Hematopoietic multipotent progenitor cell treated with erythropoietin and hydrocortisone succinate and interleukin-3 and kit ligand, for 15 days (in vitro differentiated cells): ENCODE data around the gene VPS11.
A peak's percentile ranks its signal among the peaks of the same experiment; 100 is the strongest.

ENCODE experiments used
- DNase-seq: peaks from one replicate; pipeline ENCODE4 v3.0.0-alpha.2; 2015; ENCODE audit warnings: low spot score

Gene VPS11

DNA sequence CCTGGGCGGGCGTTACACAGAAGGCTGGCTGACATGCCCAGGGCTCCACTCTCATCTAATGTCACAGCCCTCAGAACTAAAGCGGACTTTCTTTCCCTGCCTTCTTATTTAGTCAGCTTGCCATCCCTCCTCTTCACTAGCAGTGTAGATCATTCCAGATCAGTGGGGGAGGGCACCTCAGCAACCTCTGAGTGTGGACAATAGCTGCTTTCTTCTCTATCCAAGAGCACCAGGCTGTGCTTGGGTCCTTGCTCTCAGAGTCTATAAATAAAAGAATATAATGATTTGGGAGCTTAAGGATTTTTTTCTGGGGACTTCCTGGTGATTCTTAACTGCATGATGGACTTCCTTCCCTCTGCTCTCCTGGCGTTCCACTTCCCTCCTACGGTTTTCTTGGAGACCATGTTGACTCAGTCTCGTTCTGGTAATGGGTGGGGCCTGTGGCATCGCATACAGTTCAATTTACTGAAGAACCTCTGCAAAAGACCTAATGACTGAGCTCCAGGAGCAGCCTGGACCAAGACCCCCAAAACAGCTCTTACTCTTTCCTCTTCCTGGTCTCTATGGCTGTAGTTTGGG is 14.2 kb downstream of the VPS11 start:
- no peak for DNase-seq

DNA sequence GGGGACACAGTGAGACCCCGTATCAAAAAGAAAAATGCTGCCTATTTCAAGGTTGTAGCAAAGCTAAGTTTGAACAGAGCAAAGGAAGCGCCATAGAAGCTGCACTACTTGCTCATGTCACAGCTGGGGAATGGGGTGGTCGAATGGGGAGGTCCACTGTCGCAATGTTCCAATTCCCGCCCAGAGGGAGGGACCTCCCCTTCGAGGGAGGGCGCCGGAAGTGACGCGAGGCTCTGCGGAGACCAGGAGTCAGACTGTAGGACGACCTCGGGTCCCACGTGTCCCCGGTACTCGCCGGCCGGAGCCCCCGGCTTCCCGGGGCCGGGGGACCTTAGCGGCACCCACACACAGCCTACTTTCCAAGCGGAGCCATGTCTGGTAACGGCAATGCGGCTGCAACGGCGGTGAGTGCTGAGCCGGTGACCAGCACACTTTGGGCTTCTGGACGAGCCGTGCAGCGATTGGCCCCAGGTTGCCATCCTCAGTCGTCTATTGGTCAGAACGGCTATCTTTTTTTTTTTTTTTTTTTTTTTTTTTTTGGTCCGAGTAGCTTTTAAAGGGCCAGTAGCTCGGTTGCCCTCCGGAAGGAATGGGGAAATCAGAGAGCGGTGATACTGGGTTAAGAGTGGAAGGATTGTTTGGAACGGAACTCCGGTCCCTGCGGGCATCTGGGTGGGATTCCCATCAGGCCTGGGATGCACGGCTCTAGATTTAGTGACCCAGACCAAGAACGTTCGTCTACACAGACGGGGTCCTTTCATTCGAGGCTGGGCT is 17.2 kb downstream of the VPS11 start, which contains the start of gene HMBS:
TSS of gene HMBS (plus strand) at position 219 of the 774 bp plus-strand sequence. CDS start at position 372, 153 bp downstream.
- peak; percentile 95 for DNase-seq

DNA sequence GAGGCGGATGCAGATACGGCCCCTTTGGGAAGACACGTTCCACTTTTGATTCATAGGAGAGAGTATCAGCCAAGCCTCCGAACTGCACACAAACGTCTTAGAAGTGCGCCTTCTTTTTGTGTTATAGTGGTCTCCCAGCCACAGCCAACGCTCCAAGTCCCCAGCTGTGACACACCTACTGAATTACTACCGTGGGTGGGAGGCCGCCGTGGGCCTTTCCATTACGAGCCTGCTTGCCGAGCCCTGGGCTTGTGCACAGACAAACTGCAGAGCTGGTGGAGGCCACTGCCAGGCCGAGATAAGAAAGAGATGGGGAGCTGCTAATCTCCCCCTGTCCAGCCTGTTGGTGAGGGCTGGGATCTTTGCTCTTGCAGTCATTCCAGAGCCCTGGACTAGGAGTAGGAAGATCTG is 17.8 kb downstream of the VPS11 start:
- peak; percentile 91 for DNase-seq

DNA sequence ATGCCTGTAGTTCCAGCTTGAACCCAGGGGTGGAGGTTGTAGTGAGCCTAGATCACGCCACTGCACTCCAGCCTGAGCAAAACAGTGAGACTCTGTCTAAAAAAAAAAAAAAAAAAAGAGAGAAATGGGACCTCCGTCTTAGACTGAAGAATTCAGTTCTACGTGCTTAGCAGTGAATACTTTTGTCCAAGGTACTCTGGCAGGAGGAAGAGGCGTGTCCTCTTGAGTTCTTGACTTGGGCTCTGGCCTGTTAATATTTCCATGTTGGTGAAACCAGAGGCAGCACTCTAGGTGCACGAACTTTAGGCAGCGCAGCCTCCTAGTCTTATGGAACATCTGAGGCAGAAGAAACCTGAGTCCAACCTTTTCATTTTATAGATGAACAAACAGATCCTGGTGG is 19.5 kb downstream of the VPS11 start:
- peak; percentile 74 for DNase-seq

DNA sequence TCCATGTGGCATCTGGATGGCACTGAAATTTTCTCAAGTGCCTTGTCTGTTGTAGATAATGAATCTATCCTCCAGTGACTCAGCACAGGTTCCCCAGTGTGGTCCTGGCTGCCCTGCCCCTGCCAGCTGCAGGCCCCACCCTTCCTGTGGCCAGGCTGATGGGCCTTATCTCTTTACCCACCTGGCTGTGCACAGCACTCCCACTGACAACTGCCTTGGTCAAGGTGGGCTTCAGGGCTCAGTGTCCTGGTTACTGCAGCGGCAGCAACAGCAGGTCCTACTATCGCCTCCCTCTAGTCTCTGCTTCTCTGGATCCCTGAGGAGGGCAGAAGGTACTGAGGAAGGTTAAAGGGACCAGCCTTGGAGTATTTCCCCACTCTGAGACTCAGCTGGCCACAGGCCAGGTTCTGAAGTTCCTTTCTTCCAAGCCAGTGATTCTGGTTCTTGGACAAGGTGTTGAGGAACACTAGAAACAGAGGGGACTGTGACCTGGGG is 20.2 kb downstream of the VPS11 start:
- DNase-seq, result peak; percentile 98

DNA sequence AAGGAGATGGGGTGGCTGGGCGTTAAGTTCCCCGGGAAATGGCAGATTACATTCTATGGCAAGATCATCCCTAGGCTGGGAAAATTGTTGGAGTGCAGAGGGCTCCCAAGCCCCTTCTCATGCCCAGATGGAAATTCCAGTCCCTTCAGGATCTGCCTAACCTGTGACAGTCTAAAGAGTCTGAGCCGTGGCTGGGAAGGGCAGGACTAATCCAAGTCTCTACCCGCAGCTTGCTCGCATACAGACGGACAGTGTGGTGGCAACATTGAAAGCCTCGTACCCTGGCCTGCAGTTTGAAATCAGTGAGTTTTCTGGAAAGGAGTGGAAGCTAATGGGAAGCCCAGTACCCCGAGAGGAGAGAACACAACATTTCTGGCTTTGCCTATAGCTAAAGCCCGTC is 20.8 kb downstream of the VPS11 start:
- DNase-seq, result peak; percentile 50

DNA sequence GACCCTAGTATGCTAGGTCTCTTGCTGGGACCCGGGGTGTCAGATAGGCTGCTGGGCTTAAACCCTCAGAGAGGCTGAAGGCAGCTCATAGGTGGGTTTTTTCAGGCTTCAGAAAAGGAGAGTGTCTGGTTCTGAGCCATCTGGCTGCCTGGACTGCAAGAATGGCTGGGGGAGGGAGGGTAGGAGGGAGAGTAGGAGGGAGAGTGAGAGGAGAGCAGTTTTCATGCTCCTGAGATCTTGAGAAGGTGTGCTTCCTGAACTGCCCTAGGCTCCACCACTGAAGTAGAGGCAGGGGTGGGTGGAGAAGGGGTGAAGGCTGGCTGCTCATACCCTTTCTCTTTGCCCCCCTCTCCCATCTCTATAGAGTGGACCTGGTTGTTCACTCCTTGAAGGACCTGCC is 21.7 kb downstream of the VPS11 start:
- peak; percentile 60 for DNase-seq

DNA sequence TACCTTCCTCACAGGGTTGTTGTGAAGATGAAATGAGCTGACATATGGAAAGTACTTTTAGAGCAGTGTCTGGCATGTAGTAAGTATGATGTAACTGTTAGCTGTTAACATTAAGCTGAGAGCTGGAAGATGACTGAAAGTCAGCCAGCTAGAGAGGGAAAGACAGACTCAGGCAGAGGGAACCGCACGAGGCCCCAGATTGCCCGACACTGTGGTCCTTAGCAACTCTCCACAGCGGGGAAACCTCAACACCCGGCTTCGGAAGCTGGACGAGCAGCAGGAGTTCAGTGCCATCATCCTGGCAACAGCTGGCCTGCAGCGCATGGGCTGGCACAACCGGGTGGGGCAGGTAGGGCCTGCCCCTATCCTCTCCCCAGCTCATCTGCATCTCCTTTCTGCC is 23.6 kb downstream of the VPS11 start:
- peak; percentile 50 for DNase-seq

DNA sequence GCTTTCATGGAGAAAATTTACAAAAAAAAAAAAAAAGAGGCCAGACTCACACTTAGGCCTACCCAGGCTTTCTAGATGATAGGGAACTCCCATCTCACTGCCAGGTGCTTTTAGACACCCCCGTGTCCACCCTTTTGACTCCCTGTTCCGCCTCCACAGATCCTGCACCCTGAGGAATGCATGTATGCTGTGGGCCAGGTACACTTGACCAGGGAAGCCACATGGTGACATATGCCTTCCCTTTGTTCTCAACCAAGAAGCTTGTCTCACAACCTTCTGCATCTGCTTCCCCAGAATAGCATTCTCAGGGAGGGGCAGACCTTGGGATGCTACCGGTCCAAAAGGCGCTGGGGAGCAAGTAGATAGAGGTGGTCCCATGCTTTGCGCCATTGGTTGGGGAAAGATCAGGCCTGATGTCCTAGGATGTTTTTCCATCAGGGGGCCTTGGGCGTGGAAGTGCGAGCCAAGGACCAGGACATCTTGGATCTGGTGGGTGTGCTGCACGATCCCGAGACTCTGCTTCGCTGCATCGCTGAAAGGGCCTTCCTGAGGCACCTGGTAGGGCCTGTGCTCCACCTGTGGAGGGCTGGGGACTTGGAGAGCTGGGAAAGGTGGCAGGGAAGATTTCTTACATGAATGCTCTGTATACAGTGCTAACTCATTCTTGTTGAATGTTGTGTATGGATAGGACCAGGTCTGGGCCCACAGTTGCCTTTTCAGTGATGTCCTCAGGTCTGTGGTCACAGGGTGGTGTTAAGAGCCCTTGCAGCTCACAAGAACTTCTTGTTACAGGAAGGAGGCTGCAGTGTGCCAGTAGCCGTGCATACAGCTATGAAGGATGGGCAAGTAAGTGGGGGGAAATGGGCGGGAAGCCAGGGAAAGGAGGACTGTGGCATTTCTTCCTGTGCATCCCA is 24.6 kb downstream of the VPS11 start:
- peak; percentile 56 for DNase-seq

DNA sequence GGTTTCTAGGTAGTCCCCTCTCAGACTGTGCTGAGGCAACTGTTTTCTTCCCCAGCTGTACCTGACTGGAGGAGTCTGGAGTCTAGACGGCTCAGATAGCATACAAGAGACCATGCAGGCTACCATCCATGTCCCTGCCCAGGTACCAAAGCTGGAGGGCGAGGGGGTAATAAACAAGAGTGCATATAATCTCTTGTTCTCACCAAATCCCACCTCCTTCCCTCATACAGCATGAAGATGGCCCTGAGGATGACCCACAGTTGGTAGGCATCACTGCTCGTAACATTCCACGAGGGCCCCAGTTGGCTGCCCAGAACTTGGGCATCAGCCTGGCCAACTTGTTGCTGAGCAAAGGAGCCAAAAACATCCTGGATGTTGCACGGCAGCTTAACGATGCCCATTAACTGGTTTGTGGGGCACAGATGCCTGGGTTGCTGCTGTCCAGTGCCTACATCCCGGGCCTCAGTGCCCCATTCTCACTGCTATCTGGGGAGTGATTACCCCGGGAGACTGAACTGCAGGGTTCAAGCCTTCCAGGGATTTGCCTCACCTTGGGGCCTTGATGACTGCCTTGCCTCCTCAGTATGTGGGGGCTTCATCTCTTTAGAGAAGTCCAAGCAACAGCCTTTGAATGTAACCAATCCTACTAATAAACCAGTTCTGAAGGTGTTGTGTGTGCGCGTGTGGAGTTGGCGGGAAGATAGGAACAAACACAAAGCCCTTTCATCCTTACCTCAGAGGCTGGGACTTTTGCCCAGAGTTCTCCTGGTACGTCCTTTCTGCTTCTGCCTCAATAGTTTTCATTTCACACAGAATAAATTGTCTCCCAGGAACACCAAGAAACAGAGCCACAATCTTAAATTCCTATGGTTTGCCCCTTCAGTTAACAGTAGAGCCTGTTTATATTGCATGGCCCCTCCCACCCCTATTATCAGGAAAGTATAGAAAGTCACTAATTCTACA is 25.5 kb downstream of the VPS11 start:
- DNase-seq, result no peak

DNA sequence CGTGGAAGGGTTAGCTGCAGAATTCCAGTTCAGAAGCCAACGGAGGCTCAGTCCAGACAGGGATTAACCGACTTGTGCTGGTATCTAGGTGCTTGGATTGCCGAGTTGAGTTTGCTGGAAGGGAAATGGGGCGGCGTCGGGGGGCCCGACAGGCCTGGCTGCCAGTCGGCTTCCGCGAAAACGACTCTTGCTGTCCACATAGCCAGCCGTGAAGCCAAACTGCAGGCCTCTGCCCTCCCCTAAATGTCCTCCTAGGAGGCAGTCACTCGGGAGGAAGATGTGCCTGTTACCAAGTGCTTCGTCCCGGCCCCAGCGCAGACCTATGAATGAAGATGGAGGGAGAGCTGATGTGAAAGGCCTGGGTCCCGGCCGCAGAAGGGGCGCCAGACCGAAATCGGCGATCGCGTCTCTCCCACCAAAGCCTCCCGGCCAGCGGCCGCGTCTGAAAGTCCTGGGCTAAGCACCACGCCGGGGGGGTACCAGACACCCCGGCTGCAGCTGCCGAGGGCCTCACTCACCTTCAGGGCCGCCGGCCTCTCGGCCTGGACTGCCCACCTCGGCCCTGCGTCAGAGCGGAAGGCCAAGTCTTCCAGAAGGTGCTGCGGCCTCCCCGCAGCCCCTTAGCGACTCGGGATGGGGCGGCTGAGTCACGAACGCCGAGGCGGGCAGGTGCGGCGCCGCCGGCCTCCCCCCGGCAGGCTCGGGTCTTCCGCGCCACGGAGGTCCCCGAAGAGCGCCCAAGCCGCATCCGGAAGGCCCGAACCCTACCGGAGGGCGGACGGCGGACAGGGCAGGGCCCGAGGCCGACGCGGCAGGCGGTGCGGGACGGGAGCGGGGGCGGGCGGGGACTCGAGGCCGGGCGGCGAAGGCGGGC is 26.6 kb downstream of the VPS11 start:
- peak; percentile 76 for DNase-seq

DNA sequence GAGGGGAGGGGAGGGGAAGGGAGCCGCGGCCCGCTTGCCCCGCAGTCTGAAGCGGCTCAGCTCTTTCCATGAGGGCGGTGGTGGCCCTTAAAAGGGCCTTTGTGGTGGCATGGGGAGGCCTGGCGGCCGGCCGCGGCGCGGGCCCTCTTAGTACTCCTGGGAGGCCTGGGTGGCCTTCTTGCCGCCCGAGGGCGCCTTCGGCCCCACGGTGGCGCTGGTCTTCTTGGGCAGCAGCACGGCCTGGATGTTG is 27.1 kb downstream of the VPS11 start:
- DNase-seq, result peak; percentile 84

DNA sequence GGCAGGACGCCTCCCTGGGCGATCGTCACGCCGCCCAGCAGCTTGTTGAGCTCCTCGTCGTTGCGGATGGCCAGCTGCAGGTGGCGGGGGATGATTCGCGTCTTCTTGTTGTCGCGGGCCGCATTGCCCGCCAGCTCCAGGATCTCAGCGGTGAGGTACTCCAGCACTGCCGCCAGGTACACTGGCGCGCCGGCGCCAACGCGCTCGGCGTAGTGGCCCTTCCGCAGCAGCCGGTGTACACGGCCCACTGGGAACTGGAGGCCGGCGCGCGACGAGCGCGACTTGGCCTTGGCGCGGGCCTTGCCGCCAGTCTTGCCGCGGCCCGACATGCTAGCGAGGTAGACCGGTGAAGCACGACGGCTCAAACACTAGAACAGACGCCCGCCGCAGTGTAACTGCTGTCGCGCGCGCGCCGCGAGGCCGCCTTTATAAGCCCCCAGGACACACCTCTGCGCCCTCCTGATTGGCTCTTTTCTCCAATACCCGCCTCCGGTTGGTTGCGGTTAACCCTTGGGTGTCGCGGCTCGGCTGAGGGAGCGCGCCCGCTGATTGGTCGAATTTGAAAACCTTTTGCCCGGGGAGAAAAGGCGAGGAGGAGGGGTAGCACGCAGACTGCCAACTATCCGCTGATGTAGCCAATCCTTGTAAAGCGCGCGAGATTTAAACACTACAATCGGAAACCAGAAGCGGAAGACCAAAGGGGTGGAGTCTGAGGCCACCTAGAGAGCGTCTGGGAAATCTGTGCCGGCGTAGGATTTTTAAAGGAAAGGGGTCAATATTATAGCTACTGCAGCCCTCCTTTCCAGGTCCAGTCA is 27.7 kb downstream of the VPS11 start:
- peak; percentile 99 for DNase-seq

DNA sequence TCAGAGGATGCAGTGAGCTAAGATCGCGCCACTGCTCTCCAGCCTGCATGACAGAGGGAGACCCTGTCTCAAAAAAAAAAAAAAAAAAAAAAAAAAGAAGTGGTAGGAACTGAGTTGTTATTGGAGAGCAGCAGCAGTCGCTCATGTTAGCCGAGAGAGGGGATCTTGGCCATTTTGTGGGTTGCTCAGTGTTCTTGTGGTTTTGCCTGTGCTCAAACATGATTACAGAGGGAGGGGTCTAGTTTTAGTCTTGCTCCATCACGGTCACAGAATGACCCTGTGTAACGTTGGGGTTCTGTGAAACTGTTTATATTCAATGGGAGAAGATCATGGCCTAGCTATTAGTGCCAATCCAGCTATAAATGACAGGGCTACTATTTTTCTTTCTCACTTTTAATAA is 32.1 kb downstream of the VPS11 start:
- DNase-seq, result no peak

DNA sequence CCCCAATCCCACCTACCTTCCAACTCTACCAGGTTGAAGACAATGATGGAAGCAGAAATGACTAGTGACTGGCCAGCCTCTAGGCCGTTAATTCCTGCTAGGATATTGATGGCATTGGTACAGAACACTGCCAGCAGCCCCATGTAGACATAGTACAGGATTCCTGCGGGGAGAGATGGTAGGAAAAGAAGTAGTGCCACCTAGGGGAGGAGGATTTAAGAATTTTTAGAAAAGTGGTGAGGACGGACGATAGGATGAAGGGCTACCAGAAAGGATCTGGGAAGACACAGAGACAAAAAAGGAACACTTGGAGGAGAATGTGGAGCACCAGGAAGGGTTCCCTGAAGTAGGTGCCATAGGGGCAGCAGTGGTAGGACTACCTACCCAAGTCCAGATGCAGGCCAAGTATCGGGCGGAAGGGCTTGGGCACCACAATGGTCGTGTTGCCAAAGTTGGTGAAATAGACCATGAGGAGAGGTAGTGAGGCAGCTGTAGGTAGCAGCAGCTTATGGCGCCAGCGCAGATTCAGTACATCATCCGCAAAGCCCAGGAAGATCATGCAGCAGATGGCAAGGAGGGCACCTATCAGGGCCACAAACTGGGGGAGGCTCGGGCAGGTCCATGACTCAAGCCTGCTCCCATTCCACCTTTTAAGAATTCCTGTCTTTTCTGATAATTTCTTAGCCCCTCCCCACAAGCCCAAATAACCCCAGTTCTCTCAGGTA is 32.8 kb downstream of the VPS11 start:
- DNase-seq, result peak; percentile 62

DNA sequence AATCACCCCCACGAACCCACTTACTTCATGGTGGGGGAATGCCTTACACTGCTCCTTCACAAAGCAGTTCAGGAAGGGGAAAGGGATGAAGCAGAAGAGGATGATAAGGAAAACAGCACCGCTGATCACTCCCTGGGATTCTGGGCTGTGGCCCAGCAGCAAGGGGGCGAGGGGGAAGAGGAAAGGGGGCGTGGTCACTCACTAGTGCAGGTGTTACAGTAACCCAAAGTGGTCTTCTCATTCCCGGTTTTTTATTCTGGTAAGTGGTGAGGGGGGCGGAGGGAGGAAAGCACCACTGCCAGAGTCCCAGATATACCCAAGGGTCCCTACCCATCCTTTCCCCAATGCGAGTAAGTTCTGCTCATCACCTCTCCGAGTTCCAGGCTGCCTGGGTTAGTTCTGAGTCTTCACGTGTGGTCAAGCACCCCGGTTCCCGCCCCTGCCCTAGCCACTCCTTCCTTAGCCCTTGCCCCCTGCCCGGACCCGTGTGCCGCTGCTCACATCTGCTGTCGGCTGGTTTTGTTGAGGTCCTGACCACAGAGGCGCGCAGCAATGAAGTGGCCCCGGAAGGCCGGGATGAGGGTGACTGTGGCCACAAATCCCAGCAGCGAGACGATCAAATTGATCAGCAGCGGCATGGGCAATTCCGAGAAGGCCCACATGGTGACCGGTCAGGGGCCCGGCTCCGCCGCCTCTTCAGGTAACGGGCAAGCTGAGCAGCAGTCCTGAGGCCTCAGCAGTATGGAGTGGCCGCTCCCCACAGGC is 33.6 kb downstream of the VPS11 start:
- DNase-seq, result no peak

DNA sequence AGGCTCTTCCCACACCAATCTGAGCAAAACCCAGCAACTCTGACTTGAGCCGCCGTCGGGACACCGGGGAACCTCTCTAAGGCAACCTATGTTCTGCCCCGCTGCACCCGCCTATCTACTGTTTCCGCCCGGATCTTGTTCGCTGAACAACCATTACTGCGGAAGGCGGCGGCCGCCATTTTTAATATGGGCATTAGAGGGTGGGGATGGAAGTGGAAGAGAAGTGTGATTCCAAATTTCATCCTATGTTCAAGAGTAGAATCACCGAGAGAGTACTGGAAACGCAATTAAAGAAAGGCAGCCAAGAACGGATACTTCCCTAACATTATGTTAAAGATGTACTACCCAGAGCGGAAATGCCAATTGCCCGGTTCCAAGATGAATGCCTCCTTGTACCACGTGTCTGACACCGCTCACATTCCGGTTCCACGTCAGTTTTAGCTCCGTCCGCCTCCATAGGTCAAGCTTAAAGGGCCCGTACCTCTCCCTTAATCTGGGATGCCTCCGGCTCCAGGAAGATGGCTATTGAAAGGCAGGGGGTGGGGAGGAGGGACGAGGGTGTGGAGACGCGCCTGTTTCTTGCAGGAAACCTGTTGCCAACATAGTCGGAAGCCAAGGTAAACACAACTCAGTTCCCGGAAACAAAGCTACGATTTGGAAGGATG is 34.3 kb downstream of the VPS11 start, which contains the start of gene DPAGT1:
TSS of gene DPAGT1 (minus strand) at position 95 of the 665 bp plus-strand sequence. CDS start 198 bp downstream, outside the sequence.
- DNase-seq, result peak; percentile 92
